ENCODE measurements around the gene TRPC4AP.

DNA sequence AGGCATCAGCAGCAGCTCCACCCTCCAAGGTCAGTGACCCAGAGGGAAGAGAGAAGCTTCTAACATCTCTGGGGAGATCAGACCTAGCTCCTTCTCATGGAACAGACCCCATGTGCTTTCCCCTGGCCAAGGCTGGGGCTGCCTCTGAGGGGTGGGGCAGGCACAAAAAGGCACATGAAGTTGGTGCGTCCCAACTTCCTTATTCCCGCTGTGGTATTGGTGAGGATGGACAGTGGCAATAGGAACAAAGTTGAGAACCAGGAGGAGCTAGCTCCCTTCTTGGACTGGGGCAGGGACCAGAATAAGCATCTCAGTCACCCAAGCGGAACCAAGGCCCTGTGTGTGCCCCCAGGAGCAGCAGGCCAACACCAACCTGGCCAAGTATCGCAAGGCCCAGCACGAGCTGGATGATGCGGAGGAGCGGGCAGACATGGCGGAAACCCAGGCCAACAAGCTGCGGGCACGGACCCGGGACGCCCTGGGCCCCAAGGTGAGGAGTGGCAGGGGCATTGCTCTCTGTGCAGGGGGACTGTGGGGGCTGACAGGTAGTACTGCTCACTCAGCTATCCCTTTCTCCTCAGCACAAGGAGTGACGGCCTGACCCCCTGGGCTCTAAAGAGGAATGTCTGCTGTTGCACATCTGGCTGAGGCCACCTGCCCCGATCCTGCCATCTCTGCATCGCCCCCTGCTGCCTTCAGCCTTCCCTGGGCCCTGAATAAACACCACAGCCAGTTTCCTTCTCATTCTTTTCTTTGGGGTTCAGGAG, 90.8 kb downstream of the TRPC4AP start:
- TF ChIP-seq, protein P1, sequence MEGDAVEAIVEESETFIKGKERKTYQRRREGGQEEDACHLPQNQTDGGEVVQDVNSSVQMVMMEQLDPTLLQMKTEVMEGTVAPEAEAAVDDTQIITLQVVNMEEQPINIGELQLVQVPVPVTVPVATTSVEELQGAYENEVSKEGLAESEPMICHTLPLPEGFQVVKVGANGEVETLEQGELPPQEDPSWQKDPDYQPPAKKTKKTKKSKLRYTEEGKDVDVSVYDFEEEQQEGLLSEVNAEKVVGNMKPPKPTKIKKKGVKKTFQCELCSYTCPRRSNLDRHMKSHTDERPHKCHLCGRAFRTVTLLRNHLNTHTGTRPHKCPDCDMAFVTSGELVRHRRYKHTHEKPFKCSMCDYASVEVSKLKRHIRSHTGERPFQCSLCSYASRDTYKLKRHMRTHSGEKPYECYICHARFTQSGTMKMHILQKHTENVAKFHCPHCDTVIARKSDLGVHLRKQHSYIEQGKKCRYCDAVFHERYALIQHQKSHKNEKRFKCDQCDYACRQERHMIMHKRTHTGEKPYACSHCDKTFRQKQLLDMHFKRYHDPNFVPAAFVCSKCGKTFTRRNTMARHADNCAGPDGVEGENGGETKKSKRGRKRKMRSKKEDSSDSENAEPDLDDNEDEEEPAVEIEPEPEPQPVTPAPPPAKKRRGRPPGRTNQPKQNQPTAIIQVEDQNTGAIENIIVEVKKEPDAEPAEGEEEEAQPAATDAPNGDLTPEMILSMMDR (IDR thresholded peaks at IDR 0.05) = no peak
- TF ChIP-seq POLR2A (IDR thresholded peaks at IDR 0.05) = no peak
- TF ChIP-seq EP300 (IDR thresholded peaks at IDR 0.05) = no peak
- TF ChIP-seq POLR2AphosphoS5 (IDR thresholded peaks at IDR 0.05) = no peak

Data from suprapubic skin (tissue), 4 donors.